GM21360 (cell line): ENCODE data around the gene SORCS2.

Source experiments
- ATAC-seq: cut with Tn5 transposase; IDR thresholded peaks from one replicate; pipeline ENCODE4 v1.9.1; 2021; ENCODE audit warnings: mild to moderate bottlenecking, moderate library complexity; ENCODE audit not compliant: unreplicated experiment

Gene SORCS2

GRCh38 chr4:7299908-7300710 is 107.8 kb downstream of the SORCS2 start:
- no peak for ATAC-seq

GRCh38 chr4:7300711-7301095 is 108.4 kb downstream of the SORCS2 start:
- no peak for ATAC-seq

- ATAC-seq = no peak
Measured at GRCh38 chr4:7301126-7301785, 108.9 kb downstream of the SORCS2 start.

- no peak for ATAC-seq
Measured at GRCh38 chr4:7301846-7302630, 109.7 kb downstream of the SORCS2 start.

- no peak for ATAC-seq
Measured at GRCh38 chr4:7302781-7303404, 110.6 kb downstream of the SORCS2 start.

GRCh38 chr4:7303561-7303960 is 111.2 kb downstream of the SORCS2 start:
- ATAC-seq = no peak

- ATAC-seq = no peak
Measured at GRCh38 chr4:7304436-7304835, 112.1 kb downstream of the SORCS2 start.

- ATAC-seq = no peak
Measured at GRCh38 chr4:7306021-7306965, 114.0 kb downstream of the SORCS2 start.

- no peak for ATAC-seq
Measured at GRCh38 chr4:7306986-7307385, 114.6 kb downstream of the SORCS2 start.

GRCh38 chr4:7307394-7308099 is 115.2 kb downstream of the SORCS2 start:
- no peak for ATAC-seq

GRCh38 chr4:7309181-7309580 is 116.8 kb downstream of the SORCS2 start:
- ATAC-seq = no peak

GRCh38 chr4:7309636-7310390 is 117.5 kb downstream of the SORCS2 start:
- no peak for ATAC-seq

- no peak for ATAC-seq
Measured at GRCh38 chr4:7310451-7310850, 118.1 kb downstream of the SORCS2 start.

- ATAC-seq = no peak
Measured at GRCh38 chr4:7311205-7311604, 118.9 kb downstream of the SORCS2 start.

GRCh38 chr4:7312691-7313090 is 120.4 kb downstream of the SORCS2 start:
- ATAC-seq = no peak

GRCh38 chr4:7313347-7313811 is 121.0 kb downstream of the SORCS2 start:
- no peak for ATAC-seq

- no peak for ATAC-seq
Measured at GRCh38 chr4:7313991-7314390, 121.7 kb downstream of the SORCS2 start.

GRCh38 chr4:7315286-7315685 is 122.9 kb downstream of the SORCS2 start:
- no peak for ATAC-seq

- no peak for ATAC-seq
Measured at GRCh38 chr4:7315935-7316334, 123.6 kb downstream of the SORCS2 start.
